GM12892 (cell line): ENCODE data around the gene ARL16.

Experiments used
- POLR2A ChIP-seq: IDR thresholded peaks from 2 replicates; pipeline ENCODE4 v1.6.1; 2011; ENCODE audit warnings: low read depth, low read length, control low read depth
- POLR2AphosphoS5 ChIP-seq: IDR thresholded peaks from 2 replicates; pipeline ENCODE4 v1.6.1; 2011; ENCODE audit warnings: low read depth, low read length, control low read depth
- TAF1 ChIP-seq: IDR thresholded peaks from 2 replicates; pipeline ENCODE4 v1.6.1; 2011; ENCODE audit warnings: low read depth, mild to moderate bottlenecking, control low read depth, low read length, borderline replicate concordance

DNA sequence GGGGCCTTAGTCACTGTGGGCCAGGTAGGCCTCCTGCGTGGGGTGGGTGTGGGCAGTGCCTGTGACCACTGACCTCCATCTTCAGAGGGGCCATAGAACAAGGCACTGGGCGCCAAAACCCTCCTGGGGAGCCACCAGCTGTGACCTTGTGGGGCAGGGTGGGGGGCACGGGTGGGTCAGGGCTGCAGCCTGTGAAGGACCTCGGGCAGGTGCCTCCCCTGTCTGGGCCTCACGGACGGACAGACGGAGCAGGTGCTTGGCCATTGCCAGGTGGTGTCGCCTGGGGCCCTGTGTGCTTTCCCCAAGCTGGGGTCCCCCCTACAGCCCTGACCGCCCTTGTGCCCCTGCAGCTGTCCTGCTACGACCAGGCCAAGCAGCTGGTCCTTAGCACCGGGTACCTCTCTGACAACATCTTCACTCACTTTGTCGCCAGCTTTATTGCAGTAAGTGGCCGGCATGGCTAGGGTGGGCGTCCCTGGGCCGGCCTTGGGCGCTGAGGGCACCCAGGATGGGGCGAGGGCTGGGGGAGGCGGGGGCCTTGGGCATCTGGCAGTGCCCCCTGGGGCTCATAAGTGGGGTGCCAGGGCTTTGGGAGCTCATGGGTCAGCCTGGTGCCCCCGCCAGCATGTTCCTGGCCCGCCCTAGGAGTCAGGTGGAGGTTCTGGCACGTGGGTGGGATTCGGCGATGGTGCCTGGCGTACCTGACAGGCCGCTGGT, 33.6 kb upstream of the ARL16 start:
- TF ChIP-seq POLR2AphosphoS5 (no peak), POLR2A (no peak), TAF1 (no peak)
